PC-3 (cell line): ENCODE results near the gene GPR89A. TPM values are rescaled to one million over a fixed set of nuclear protein-coding genes. Genes with fewer than 3 reads are reported as not detected.

Experiments used
- ATAC-seq: fragments of 200-7000 bp; cut with Tn5 transposase; 2 replicates; pipeline ENCODE4 v1.9.1; 2020; ENCODE audit warnings: mild to moderate bottlenecking, moderate library complexity
- BruUV-seq: library from RNA; stranded (reverse); fragments of 400-500 nt; replicated peaks from 2 replicates; lab custom pipeline; 2021; lab: Mats Ljungman, UMichigan
- CTCF ChIA-PET: fragments of 300-600 bp; sonication (Branson Sonifier 250); formaldehyde crosslinking; loops from one replicate; lab custom pipeline; 2022; ENCODE audit warnings: antibody characterized with exemption; lab: Charles Lee
- POLR2A ChIA-PET: fragments of 300-600 bp; sonication (Branson Sonifier 250); formaldehyde crosslinking; loops from one replicate; lab custom pipeline; 2022; ENCODE audit warnings: antibody characterized with exemption; ENCODE audit not compliant: unreplicated experiment; lab: Charles Lee
- DNase-seq: peaks from one replicate; pipeline ENCODE4 v3.0.0-alpha.2; 2015
- H2AFZ ChIP-seq: fragments of 300-600 bp; sonication (generic); 2 replicates; pipeline ENCODE4 v1.6.0; 2016; ENCODE audit warnings: antibody characterized with exemption, low read length
- H3F3A ChIP-seq: fragments of 300-600 bp; sonication (generic); one replicate; pipeline ENCODE4 v1.6.0; 2017; ENCODE audit warnings: antibody characterized with exemption, low read length, control low read depth, mild to moderate bottlenecking; ENCODE audit not compliant: unreplicated experiment
- H3K27ac ChIP-seq: fragments of 300-600 bp; sonication (generic); 2 replicates; pipeline ENCODE4 v1.5.1; 2016; ENCODE audit warnings: mild to moderate bottlenecking, low read length
- H3K27me3 ChIP-seq: fragments of 300-600 bp; sonication (generic); 2 replicates; pipeline ENCODE4 v1.6.1; 2016; ENCODE audit warnings: low read length, mixed read lengths
- H3K36me3 ChIP-seq: fragments of 300-600 bp; sonication (generic); 2 replicates; pipeline ENCODE4 v1.6.1; 2016; ENCODE audit warnings: low read depth, mixed run types, low read length, mixed read lengths
- H3K4me1 ChIP-seq: fragments of 300-600 bp; sonication (generic); 2 replicates; pipeline ENCODE4 v1.5.1; 2016; ENCODE audit warnings: low read length; ENCODE audit not compliant: insufficient read depth
- H3K4me2 ChIP-seq: fragments of 300-600 bp; sonication (generic); 2 replicates; pipeline ENCODE4 v1.6.0; 2016; ENCODE audit warnings: low read length
- H3K4me3 ChIP-seq: fragments of 300-600 bp; sonication (generic); 2 replicates; pipeline ENCODE4 v1.5.1; 2016; ENCODE audit warnings: mild to moderate bottlenecking, low read length, mixed read lengths
- H3K79me2 ChIP-seq: fragments of 300-600 bp; sonication (generic); 2 replicates; pipeline ENCODE4 v1.6.1; 2017; ENCODE audit warnings: low read length, mixed read lengths
- H3K9ac ChIP-seq: fragments of 300-600 bp; sonication (generic); 2 replicates; pipeline ENCODE4 v1.6.0; 2016; ENCODE audit warnings: mild to moderate bottlenecking, low read length
- H3K9me2 ChIP-seq: fragments of 300-600 bp; sonication (generic); replicated peaks from 2 replicates; pipeline ENCODE4 v1.6.1; 2016; ENCODE audit warnings: mixed run types, low read length, mixed read lengths
- H3K9me3 ChIP-seq: fragments of 300-600 bp; sonication (generic); 2 replicates; pipeline ENCODE4 v1.6.1; 2016; ENCODE audit warnings: low read length, mixed read lengths
- H4K20me1 ChIP-seq: fragments of 300-600 bp; sonication (generic); 2 replicates; pipeline ENCODE4 v1.6.1; 2016; ENCODE audit warnings: low read length, mixed read lengths
- EZH2 ChIP-seq: fragments of 300-600 bp; sonication (generic); IDR thresholded peaks from one replicate; pipeline ENCODE4 v1.6.1; 2017; ENCODE audit warnings: antibody characterized with exemption, mild to moderate bottlenecking, low read length; ENCODE audit not compliant: unreplicated experiment
- EZH2phosphoT487 ChIP-seq: fragments of 300-600 bp; sonication (generic); IDR thresholded peaks from 2 replicates; pipeline ENCODE4 v1.6.1; 2018; ENCODE audit warnings: mild to moderate bottlenecking, antibody characterized with exemption, low read length, borderline replicate concordance
- intact Hi-C: fragments of 100-400 bp; cut with micrococcal nuclease; formaldehyde crosslinking; loops from 2 replicates; pipeline ENCODE4 v1.9.0; 2023
- total RNA-seq: library from RNA; depleted of rRNA; stranded (reverse); fragments of >200 nt; gene quantifications from 2 replicates; pipeline ENCODE4 v1.2.3, GENCODE V29; 2014
- TF ChIP-seq, protein P1 (sequence below): fragments of 300-600 bp; sonication (generic); conservative IDR thresholded peaks from 2 replicates; pipeline ENCODE4 v1.5.1; 2017; ENCODE audit warnings: antibody characterized with exemption, low read depth, mild to moderate bottlenecking, low read length

The GPR89A gene
- total RNA-seq, 1 experiment from 2014 or later, result 47.9 TPM

DNA sequence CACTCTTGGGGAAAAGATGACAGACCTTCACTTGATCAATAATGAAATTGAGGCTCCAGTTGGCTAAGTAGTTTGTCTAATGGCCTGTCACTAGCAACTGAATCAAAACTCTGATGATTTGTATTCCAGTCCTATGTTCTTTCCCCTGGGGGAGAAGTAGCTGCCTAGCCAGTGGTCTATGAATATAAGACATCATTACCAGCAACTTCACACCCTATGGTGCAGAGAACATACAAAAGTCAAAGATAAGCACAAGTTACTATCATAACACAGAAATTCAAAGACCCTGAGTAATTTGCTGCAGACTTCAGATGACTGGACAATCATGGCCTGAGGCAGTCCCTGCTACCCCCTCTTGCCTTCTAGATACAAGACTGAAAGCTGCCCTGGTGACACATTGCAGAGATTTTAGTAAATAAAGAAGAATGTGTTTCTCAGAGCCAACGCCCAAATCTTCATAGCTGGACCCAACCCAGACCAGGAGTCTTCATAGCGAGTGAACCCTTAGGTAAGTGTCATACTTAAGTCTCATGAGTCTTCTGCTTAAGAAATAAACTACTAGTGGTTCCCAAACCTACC lies 98.4 kb downstream of the GPR89A start:
- ChIA-PET CTCF (interaction anchor here (0.9 kb wide), 1 partner anchor 14 kb away, joined by 4 read pairs; no protein-coding TSS in a partner anchor), POLR2A (no interaction called here)
- TF ChIP-seq EZH2phosphoT487 (no peak), EZH2 (no peak)
- TF ChIP-seq, protein P1, sequence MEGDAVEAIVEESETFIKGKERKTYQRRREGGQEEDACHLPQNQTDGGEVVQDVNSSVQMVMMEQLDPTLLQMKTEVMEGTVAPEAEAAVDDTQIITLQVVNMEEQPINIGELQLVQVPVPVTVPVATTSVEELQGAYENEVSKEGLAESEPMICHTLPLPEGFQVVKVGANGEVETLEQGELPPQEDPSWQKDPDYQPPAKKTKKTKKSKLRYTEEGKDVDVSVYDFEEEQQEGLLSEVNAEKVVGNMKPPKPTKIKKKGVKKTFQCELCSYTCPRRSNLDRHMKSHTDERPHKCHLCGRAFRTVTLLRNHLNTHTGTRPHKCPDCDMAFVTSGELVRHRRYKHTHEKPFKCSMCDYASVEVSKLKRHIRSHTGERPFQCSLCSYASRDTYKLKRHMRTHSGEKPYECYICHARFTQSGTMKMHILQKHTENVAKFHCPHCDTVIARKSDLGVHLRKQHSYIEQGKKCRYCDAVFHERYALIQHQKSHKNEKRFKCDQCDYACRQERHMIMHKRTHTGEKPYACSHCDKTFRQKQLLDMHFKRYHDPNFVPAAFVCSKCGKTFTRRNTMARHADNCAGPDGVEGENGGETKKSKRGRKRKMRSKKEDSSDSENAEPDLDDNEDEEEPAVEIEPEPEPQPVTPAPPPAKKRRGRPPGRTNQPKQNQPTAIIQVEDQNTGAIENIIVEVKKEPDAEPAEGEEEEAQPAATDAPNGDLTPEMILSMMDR, result no peak
- Histone ChIP-seq H2AFZ (no peak overlapping the region), H3K9me3 (no peaks in the 10 kb centered on the region), H3K9ac (no peak overlapping the region; the same call in 1 of the 2 replicates), H3K27me3 (no peaks in the 10 kb centered on the region), H3K79me2 (no peaks in the 10 kb centered on the region), H4K20me1 (no peaks in the 10 kb centered on the region), H3K4me1 (peaks cover 31% of the 10 kb centered on the region), H3K27ac (peak overlapping the region; percentile 80), H3F3A (no peaks in the 10 kb centered on the region), H3K36me3 (no peaks in the 10 kb centered on the region), H3K4me3 (peak overlapping the region; percentile 10; the same call in 1 of the 2 replicates), H3K4me2 (peak overlapping the region; percentile 62), H3K9me2 (no peaks in the 10 kb centered on the region)
- intact Hi-C loops, result loop anchor here (2.0 kb wide), 1 partner anchor 15 kb away; no protein-coding TSS in a partner anchor
- peak; percentile 99 for DNase-seq
- no TSS peak for BruUV-seq
- peak; percentile 92 for ATAC-seq

DNA sequence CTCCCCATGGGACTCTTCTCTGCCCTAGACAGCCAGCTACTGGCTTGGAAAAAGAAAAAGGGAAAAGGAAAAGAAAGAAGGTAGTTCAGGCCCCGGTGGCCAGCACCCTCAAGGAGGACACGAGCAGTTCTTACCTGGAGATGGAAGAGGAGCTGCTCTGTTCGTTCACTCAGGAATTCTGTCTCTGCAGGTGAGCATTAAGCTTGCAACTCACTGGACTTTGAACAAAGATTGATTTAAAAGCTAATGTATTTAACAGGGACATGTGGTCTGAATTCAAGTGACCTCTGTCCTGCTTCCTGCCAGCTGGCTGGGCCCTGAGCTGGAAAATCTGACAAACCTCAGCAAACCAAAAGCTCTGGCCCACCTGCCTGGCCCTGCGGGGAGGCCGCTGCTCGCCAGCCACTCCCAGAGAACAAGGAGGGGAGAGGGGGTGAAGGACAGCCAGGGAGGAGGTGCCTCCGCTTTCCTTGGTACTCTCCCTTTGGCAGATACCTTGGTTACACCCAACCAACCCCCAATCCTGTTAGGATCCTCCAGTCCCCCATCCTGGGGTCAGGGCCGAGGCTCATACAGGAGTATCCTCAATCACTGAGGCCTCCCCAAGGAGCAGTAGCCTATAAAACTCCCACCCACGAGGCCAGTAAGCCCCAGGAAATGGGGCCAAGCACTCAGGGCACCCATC lies 99.5 kb downstream of the GPR89A start, which contains the start of gene PDZK1:
Gene PDZK1, minus strand, starts transcription at position 186 of the 685 bp plus-strand sequence. CDS start 19,347 bp downstream, outside the sequence.
- Histone ChIP-seq H3K9me3 (no peaks in the 10 kb centered on the region), H3K9ac (peak within 1 kb of the TSS; percentile 34)
- ATAC-seq, result no peak

More for the DNA sequence above, 99.5 kb downstream of the GPR89A start, which contains the start of gene PDZK1:
- Histone ChIP-seq H3K4me2 (peak within 1 kb of the TSS; percentile 62), H3K4me3 (peak within 1 kb of the TSS; percentile 10; the same call in 1 of the 2 replicates), H3K27ac (peak within 1 kb of the TSS; percentile 80), H4K20me1 (no peaks in the 10 kb centered on the region), H3K9me2 (no peaks in the 10 kb centered on the region), H3K79me2 (no peaks in the 10 kb centered on the region), H3K27me3 (no peaks in the 10 kb centered on the region), H3F3A (no peaks in the 10 kb centered on the region), H3K36me3 (no peaks in the 10 kb centered on the region), H3K4me1 (peaks cover 31% of the 10 kb centered on the region), H2AFZ (peak within 1 kb of the TSS; percentile 0; the same call in 1 of the 2 replicates)
- peak; percentile 55 for DNase-seq
- CTCF ChIA-PET, result interaction anchor here (0.6 kb wide), 1 partner anchor 179 kb away, joined by 3 read pairs; no protein-coding TSS in a partner anchor
- POLR2A ChIA-PET, result no interaction called here
- intact Hi-C loops, result loop anchor here (2.0 kb wide), 1 partner anchor 13 kb away; no protein-coding TSS in a partner anchor
- BruUV-seq, result no TSS peak
- TF ChIP-seq EZH2 (no peak), EZH2phosphoT487 (no peak)
- TF ChIP-seq, protein P1, result no peak
